ENCODE data around the gene UFD1.
A peak's percentile ranks its signal among the peaks of the same experiment; 100 is the strongest.

UFD1 gene

DNA sequence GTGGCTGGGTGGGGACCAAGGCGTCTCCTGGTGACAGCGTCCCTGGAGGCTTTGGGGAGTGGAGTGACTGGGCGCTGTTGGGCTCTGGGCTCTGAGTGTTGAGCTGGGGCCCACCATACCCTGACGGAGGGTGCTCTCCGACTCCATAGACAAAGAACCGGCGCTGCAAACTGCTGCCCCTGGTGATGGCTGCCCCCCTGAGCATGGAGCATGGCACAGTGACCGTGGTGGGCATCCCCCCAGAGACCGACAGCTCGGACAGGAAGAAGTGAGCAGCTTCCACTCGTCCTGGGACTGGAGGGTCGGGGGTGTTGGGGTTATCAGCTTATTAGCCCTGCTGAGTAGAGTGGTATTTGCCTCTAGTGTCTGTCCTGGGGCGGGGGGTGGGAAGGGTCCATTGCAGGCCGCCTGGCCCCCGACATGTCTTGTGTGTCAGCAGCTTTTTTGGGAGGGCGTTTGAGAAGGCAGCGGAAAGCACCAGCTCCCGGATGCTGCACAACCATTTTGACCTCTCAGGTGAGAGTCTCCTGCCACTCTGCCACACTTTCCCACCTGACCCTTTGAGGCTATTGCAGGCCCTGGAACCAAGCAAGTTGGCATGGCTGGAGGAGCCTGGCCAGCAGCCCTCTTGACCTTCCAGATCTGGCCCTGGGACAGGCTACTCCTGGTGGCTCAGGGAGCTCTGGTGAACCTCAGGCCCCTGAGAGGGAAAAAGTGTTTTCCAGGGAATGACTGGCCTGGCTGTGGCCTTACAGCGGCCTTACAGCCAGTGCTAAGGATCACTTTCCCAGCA lies 37.6 kb upstream of the UFD1 start:
- DNase-seq (ENCODE audit: low spot score): peak; percentile 5

DNA sequence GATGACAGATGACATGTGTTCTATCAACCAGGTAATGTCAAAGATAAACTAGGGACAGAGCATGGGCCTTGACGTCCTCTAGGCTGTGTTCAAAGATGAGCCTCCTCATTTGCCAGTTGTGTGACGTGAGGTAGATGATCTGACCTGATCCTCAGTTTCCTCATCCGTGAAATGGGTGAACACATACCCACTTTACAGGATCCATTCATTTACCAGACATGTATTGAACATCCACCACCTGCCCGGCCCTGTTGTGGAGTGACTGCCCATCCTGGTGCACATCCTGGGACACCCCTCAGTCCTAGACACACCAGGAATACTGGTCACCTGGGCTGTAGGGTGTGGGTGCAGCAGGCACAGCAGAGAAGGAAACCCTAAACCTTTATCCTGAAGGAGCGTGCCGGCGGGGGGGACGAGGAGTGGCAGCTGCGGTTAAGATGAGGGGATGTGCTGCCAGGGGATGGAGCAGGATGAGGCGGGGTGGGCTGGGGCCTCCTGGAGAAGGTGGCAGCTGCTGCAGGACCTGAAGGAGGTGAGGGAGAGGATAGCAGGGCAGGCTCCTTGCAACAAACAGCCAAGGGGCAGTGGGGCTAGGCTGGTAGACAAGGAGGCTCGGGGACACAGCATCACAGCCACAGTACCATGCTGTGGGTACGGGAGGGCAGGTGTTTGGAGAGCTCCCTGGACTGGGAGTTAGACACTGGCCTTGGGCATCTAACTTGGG lies 36.8 kb upstream of the UFD1 start:
- DNase-seq (ENCODE audit: low spot score): peak; percentile 6

DNA sequence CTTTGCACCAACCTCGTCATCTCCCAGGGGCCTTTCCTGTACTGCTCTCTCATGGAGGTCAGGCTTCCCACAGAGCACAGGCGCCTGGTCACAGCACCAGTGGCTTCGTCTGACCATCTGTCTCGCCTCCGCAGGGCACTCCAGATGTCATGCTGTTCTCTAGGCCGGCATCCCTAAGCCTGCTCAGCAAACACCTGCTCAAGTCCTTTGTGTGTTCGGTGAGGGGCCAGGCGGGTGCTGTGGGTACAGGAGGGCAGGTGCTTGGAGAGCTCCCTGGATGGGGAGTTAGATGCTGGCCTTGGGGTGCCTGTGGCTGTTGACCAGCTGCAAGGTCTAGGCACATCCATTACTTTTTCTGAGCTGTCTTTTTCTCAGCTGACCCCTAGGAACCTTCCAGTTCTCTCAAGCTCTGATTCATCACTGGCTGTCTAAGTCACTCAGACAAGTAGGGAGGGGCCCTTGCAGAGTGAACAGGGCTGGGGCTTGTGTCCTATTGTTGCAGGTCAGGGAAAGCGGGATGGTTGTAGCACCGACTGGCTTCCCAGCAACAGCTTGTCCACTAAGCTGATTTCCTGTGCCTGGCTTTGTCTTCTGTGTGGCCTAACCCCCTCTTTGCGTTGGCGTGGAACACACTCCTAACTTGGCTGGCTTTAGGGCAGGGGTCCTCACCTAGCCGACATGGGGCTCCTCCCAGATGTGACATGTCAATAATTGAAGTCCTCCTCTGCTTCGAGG lies 36.0 kb upstream of the UFD1 start:
- DNase-seq (ENCODE audit: low spot score): peak; percentile 10

DNA sequence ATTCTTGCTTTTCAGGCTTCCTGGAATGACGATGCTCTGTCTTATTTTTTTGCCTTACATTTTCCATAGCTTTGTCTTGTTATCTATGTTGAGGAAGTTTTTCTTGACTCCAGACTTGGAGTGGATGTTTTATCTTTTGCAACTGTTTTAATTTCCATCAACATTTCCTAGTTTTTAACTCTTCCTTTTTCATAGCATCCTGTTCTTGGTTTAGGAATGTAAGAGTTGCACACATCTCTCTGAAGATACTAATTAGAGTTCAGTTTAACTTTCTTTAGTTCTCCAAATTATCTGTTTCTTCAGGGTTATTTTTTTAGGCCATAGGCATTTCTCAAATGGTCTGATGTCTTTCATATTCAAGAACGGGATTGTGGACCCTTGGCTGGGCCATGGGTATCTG lies 34.8 kb upstream of the UFD1 start:
- DNase-seq (ENCODE audit: low spot score): no peak

DNA sequence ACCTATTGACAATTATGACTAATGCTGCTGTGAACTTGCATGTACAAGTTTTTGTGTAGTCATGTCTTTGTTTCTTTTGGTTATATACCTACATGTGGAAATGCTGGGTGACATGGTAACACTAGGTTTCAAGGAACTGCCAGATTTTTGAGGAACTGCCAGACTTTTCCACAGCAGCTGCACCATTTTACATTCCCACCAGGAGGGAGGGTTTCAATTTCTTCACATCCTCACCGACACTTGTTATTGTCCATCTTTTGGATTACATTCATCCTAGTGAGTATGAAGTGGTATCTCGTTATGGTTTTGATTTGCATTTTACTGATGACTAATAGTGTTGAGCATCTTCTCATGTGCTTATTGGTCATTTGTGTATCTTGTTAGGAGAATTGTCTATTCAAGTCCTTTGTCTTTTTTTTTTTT lies 31.9 kb upstream of the UFD1 start:
- DNase-seq (ENCODE audit: low spot score): no peak

DNA sequence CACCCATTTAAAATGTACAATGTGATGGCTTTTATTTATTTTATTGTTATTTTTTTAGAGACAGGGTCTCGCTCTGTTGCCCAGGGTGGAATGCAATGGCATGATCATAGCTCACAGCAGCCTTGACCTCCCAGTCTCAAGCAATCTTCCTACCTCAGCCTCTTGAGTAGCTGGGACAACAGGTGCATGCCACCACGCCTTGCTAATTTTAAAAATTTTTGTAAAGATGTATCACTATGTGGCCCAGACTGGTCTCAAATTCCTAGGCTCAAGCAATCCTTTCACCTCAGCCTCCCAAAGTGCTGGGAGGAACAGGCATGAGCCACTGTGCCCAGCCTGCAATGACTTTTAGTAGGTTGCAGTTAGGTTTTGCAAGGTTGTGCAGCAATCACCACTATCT lies 30.9 kb upstream of the UFD1 start:
- no peak for DNase-seq (ENCODE audit: low spot score)

DNA sequence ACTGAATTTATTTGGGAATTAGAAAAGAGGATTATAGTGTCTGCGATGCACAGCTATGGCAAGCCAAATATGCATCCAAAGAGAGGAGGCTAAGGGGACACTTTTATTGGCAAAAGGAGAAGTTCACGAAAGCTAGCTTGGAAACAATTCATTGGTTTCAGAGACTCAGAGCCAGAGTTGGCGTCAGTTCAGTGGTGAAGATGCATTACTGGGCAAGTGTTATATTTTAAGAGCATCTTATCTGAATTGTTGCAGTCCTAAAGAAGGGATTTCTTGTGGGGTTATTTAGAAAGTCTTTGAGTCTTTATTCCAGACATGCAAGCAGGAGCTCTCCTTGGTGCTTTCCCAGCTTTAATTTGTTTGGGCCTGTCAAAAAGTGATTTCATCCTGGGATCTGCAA lies 30.2 kb upstream of the UFD1 start:
- no peak for DNase-seq (ENCODE audit: low spot score)

DNA sequence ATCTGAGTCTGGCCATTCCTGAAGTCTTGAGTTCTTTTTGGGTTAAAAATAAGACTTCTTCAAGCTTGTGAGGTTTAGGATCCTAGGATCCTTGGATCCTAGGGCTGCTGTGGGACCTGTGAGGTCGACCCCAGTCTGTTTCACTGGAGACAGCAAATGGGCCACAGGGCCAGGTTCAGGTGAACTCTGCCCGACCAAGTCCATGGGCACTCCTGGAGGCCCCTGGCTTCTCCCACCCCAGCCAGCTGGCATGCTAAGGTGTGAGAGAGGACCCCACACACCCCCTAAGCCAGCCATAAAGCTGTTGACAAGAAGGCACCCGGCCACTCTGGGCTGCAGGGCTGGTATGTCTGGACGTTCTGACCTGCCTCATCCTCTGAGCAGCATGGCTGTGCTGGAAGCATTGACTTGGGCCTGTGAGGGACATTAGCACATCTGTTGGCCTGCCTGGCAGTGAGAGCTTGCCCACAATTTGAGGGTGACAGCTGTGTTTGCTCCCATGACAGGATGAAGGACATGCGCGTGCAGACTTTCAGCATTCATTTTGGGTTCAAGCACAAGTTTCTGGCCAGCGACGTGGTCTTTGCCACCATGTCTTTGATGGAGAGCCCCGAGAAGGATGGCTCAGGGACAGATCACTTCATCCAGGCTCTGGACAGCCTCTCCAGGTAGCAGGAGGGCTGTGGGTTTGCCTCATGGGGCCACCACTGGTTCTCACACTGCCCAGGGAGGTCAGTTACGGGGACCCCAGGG lies 29.2 kb upstream of the UFD1 start:
- DNase-seq (ENCODE audit: low spot score): no peak

DNA sequence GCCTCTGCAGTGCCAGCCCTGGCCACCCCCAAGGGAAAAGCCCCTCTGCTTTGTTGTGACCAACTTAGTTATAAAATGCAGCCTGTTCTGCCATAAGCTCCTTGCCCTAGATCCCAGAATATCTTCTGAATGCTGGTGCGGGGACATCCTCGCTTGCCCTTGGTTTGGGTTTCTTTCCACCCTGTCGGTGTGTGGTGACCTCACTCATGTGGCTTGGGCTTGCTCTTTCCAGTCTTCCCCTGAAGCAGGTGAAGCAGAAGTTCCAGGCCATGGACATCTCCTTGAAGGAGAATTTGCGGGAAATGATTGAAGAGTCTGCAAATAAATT lies 28.5 kb upstream of the UFD1 start:
- DNase-seq (ENCODE audit: low spot score): no peak

DNA sequence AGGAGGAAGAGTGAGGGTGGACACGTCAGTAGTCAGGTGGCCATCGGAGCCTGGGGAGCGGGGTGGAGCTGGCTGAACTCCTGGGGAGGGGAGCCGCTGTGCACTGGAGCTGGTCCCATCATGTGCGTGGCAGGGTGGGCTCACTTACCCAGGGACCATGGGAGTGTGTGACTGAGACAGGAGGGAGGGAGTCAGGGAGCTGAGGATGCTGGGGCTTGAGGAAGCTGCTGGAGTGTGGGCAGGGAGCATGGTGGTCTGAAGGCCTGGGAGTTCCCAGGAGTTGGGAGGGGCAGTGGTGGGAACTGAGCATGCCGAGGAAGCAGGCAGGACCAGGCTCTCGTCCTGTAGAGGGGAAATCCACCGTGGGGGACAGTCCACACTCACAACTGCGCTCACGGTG lies 27.2 kb upstream of the UFD1 start:
- no peak for DNase-seq (ENCODE audit: low spot score)

DNA sequence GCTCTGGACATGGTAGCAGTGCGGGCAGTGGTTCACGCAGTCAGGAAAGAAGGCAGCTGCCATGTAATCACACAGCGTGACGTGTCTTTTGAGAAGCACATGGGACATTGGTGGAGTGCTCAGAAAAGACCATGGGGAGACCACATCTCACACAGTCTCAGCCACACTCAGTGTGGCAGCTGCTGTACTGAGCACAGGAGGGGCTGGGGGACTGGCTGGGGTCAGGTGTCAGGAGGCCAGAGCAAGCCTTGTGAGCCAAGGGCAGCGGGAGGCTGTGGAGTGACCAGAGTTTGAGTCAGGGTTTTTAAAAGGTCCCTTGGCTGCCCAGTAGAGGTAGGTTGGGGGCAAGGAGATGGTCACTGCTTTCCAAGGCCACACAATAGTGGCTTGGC lies 26.7 kb upstream of the UFD1 start:
- no peak for DNase-seq (ENCODE audit: low spot score)

DNA sequence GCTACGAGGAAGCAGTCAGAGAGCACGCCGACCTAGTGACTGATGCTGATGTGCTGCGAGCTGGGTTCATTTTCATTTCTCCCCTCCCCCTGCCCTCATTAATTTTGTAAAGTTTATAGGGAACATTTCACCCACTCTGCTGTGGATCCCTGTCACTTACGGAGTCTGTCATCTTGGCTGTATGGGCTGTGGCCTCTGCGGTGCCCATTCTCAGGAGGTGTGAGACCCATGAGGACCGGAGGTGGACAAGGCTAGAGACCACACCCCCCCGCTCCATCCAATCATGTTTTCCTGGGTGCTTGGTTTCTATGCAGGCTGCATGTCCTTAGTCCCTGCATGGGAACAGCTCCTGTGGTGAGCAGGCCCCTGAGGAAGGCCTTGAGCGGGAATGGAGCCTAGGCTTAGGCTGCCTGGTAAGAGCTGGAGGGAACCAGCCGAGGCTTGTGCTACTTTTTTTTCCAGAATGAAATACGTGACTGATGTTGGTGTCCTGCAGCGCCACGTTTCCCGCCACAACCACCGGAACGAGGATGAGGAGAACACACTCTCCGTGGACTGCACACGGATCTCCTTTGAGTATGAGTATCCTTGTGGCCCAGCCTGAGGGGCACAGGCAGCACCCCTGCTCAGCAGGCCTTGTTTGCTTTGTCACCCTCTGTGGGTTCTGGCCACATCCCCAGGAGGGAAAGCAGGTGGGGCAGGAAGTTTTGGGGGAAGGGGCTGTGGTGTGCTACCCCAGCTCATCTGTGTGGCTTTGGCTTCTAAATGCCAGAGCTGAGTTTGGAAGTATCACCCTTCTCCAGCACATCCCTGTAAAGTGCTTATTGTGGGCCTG lies 26.1 kb upstream of the UFD1 start:
- no peak for DNase-seq (ENCODE audit: low spot score)

DNA sequence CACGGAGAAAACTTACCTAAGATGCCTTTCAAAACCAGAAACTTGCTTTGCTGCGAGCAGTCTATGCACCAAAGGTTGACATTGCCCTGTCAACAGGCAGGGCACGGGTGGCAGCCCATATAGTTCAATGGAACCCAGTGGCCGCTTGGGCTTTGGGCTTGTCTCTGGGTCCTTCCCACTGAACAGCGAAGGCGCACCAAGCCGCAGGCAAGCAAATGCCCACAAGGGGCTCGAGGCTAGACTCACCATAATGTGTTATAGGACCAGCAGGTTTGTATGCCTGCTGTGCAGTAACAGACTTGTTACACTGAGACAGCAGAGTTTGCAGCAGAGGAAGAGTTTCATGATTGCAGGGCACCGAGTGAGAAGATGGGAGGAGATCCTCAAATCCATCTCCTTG lies 24.9 kb upstream of the UFD1 start:
- DNase-seq (ENCODE audit: low spot score): no peak

DNA sequence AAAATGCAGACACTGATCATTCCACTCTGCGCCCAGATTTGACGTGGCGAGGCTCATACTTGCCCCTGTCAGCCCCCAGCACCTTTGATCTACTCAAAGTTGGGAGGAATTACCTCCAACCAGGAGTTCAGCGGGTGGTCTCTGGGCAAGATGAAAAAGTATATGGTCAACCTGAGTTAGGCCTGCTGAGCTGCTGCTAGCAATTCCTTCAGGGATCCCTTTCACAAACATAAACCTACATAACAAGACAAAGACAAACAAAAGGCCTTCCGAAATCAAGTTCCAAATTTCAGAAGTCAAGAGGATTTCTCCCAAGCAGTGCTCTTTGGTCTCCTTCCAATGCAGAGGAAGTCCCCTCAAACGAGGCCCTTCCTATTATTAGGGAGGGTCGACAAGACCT lies 24.4 kb upstream of the UFD1 start:
- DNase-seq (ENCODE audit: low spot score): no peak

DNA sequence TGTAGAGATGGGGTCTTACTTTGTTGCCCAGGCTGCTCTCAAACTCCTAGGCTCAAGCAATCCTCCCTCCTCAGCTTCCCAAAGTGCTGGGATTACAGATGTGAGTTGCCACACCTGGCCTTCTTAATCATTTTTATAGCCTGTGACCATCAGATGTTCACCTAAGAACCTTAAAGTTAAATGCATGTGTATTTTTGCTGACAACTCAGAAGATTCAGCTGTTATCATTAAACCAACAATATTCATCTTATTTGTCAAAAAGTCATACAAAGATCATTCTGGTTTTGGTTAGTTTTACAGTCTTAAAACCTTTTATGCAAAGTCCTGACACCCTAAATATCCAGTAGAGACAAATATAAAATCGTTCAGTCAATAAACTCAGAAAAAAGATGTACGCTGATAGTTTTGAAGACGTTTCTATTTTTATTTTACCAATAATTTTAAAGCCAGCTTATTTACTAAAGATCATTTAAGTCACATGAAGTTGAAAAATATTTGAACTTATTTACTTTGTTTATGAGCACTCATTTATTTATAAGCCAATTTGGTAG lies 23.0 kb upstream of the UFD1 start:
- no peak for DNase-seq (ENCODE audit: low spot score)

DNA sequence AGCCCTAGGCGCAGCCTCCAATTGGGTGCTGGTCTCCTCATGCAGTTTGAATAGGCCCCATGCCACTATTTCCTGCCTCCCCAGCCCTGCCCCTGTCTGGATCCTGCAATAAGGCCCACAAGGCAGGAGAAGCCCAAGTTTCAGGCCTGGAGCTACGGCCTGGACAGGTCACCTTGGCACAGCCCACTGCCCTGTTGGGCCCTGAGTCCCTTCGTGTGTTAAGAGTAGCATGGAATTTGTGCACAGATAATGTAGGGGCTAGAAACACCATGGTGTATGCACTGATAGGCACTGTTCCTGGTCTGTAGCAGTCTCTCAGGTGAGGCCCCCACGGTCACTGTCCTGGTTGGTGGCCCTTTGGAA lies 20.9 kb upstream of the UFD1 start:
- no peak for DNase-seq (ENCODE audit: low spot score)

DNA sequence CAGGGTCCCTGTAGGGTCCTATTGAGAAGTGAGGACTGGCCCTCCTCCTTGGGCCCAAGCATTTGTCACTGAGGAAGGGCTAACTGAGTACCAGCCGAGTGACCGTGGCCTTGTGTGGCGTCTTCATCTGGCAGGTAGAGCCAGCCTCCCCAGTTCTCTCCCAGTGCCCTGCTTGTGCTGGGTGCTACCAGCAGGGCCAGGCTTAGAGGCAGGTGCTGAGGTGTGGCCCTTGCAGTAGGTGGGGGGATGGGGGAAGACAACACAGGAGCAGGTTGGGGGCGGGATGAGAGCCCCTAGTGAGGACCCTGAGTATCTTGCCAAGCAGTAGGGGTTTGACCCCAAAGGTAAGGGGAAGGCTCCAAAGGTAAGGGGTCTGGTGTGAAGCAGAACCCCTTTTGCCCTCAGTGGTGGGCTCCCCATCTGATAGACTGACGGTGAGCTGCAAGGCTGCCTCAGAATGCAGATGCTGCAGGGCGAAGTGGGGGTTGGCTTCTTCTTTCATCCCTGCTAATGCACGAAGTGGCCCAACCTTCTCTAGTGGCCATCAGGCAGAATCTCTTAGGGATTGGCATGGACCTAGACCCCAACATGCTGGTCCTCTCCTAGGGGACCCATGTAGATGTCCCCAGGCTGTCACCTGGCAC lies 20.4 kb upstream of the UFD1 start:
- no peak for DNase-seq (ENCODE audit: low spot score)

DNA sequence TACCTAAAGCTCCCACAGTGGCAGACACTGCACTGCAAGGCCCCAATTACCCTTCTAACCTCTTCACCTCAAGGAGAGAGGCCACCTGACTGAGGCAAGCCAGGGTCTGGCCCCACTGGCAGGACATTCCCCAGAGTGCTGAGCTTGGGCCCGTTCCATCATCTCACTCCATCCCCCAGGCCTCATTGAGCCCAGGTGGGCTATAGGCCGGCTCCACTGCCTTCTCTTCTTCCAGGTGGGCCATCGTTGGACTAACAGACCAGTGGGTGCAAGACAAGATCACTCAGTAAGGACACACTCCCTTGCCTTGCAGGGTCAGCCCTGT lies 19.8 kb upstream of the UFD1 start:
- DNase-seq (ENCODE audit: low spot score): no peak

DNA sequence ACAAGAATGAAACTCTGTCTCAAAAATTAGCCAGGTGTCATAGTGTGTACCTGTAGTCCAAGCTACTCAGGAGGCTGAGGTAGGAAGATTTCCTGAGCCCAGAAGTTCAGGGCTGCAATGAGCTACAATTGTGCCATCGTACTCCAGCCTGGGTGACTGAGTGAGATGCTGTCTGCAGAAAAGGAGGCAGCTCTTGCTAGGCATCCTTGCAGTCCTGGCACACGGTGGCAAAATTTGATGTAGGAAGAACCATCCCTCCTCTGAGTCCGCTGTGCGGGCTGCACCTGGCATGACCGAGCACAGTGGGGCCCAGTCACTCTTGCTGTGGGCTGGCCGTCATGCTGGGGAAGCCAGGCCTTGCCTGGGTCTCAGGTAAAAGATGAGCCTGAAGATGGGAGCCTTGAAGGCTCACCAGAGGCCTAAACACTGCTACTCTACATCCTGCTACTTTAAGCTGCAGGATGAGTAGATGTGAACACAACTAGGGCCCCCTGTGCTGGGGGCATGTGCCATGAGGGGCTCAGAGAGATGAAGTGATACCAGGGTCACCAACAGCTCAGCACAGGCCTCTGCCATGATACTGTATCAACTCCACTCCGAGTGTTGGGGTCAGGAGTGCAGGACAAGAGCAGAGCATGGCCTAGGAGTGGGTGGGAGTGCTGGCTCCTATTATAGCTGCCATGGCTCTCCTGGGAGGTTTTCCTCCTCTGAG lies 19.3 kb upstream of the UFD1 start:
- DNase-seq (ENCODE audit: low spot score): no peak

DNA sequence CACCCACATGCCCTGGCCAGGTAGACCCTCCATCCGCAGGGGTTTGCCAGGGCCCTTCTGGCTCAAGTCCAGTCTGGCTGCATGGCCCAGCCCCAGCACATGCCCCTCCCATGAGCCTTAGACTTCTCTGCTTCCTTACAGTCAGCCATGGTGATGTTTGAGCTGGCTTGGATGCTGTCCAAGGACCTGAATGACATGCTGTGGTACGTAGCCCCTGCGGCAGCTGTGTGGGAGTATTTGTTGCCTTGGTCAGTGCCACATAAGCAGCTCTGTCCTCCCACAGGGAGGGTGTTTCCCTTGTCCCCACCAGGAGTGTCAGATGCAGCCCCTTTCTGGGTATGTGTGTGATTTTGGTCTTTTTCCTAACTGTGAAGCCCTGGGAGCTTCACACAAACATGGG lies 18.3 kb upstream of the UFD1 start:
- peak; percentile 53 for DNase-seq (ENCODE audit: low spot score)

DNA sequence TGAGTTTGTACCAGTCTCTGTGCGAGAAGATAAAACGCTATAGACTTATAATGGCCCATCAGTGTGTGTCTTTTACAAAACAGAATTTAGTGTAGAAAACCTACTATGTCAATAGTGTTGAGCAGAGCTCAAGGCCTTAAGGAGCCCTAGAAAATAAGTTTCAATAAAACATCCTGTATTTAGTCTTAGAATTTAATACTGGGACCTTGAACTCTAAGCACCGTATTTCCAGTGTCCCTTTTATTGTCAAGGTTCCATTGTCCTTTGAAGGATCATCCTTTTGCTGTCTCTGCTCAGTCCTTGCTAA lies 17.3 kb upstream of the UFD1 start:
- DNase-seq (ENCODE audit: low spot score): no peak

Measured in AG20443 (cell line).